Measurements from ENCODE around the gene EIF5AL1. TPM values are rescaled to one million over a fixed set of nuclear protein-coding genes. Genes with fewer than 3 reads are reported as not detected.

Gene EIF5AL1
- total and polyA plus RNA-seq, 2 of the 8 experiments (the other 6 are each of a cell fraction or from before 2014, with no cell fraction given) = 1.7 to 2.2 TPM

GRCh38 chr10:79468015-79468560 lies 44.2 kb upstream of the EIF5AL1 start:
- H3K4me2 ChIP-seq (ENCODE audit: insufficient read depth in 1 of 2, low read depth in 2 of 2, low read length in 2 of 2) = no peak overlapping the region
- no peak overlapping the region for H3K56ac ChIP-seq (replicated peaks; ENCODE audit: insufficient read length, low read depth, low read length)
- no peak for FAIRE-seq
- H2AFZ ChIP-seq (ENCODE audit: low read length) = 0 out of 2 replicates have a peak overlapping the region, but pooled peaks have one; percentile 24
- no peak overlapping the region for H4K8ac ChIP-seq (ENCODE audit: extremely low read depth, insufficient read depth, low read length)
- H2BK12ac ChIP-seq (ENCODE audit: low read depth, low read length) = no peak overlapping the region
- no peaks in the 10 kb centered on the region for H3K23me2 ChIP-seq (ENCODE audit: low read depth, low read length)
- no peak overlapping the region for H2BK5ac ChIP-seq (ENCODE audit: low read depth, low read length)
- H3K18ac ChIP-seq (ENCODE audit: extremely low read depth, low read length) = no peak overlapping the region
- H3K4me1 ChIP-seq (replicated peaks in 1 of 4; ENCODE audit: control insufficient read depth in 3 of 4, insufficient read depth in 4 of 4, low read length in 3 of 4) = peaks cover 0 to 2% (median 0%) of the 10 kb centered on the region in 4 experiments; a peak in 1 of 7 replicates
- no peak overlapping the region for H2BK15ac ChIP-seq (ENCODE audit: low read length)
- no peak overlapping the region for H4K5ac ChIP-seq (ENCODE audit: insufficient read length, low read depth, low read length)
- no peak overlapping the region for H3K9ac ChIP-seq (replicated peaks in 1 of 4; ENCODE audit: extremely low read depth in 1 of 4, low read depth in 3 of 4, low read length in 3 of 4)
- H3K4ac ChIP-seq (replicated peaks; ENCODE audit: insufficient read length, low read depth, low read length) = no peak overlapping the region
- H4K20me1 ChIP-seq (replicated peaks in 1 of 2; ENCODE audit: control insufficient read depth in 1 of 2, insufficient read depth in 2 of 2, low read length in 2 of 2) = no peaks in the 10 kb centered on the region
- no peak overlapping the region for H2AK5ac ChIP-seq (ENCODE audit: low read depth, low read length)
- no peak for DNase-seq (ENCODE audit: low read depth in 1 of 2, low spot score in 2 of 2)
- WGBS, 2 experiments (ENCODE audit: extremely low coverage in 1 of 2, insufficient coverage in 1 of 2, insufficient read length in 1 of 2, insufficient replicate concordance in 2 of 2, low coverage in 1 of 2, low lambda C conversion rate in 2 of 2, missing lambda C conversion rate in 1 of 2) = 79% methylated on average over 3 of the region's 3 CpGs; no CpG with 5 or more reads in 1 of the 2 experiments
- no peak overlapping the region for H3K27ac ChIP-seq (ENCODE audit: low read depth, low read length)
- H3K79me2 ChIP-seq (ENCODE audit: control insufficient read depth in 1 of 2, insufficient read depth in 2 of 2, low read length in 2 of 2) = no peaks in the 10 kb centered on the region
- no peak overlapping the region for H2BK120ac ChIP-seq (replicated peaks; ENCODE audit: low read depth, low read length)
- no peak overlapping the region for H4K91ac ChIP-seq (replicated peaks; ENCODE audit: insufficient read length, low read length)
- H3K79me1 ChIP-seq (ENCODE audit: low read depth, low read length) = no peaks in the 10 kb centered on the region
- no peaks in the 10 kb centered on the region for H3K36me3 ChIP-seq (ENCODE audit: control insufficient read depth in 2 of 4, insufficient read depth in 4 of 4, low read length in 3 of 4)
- no peaks in the 10 kb centered on the region for H3K27me3 ChIP-seq (replicated peaks in 1 of 4; ENCODE audit: control insufficient read depth in 3 of 4, extremely low read depth in 1 of 4, insufficient read depth in 3 of 4, low read length in 3 of 4)
- H3K14ac ChIP-seq (ENCODE audit: insufficient read length) = no peak overlapping the region
- no peak overlapping the region for H2BK20ac ChIP-seq (ENCODE audit: low read length)
- POLR2A ChIA-PET (ENCODE audit: partially characterized antibody) = no interaction called here
- no peaks in the 10 kb centered on the region for H3K9me3 ChIP-seq (ENCODE audit: insufficient read depth in 2 of 2, low read depth in 1 of 2, low read length in 1 of 2)
- CTCF ChIA-PET (ENCODE audit: partially characterized antibody) = interaction anchor here (0.6 to 8.0 kb wide), 39 partner anchors 8 to 573 kb away, joined by 3 to 101 read pairs (median 7); partner anchors contain the start of gene ZCCHC24
- H3K4me3 ChIP-seq (ENCODE audit: extremely low read depth in 1 of 4, insufficient read depth in 2 of 4, low read depth in 3 of 4, low read length in 4 of 4) = no peak overlapping the region
- H3K23ac ChIP-seq (ENCODE audit: insufficient read length) = no peak overlapping the region
- TF ChIP-seq JUN (IDR thresholded peaks at IDR 0.05; ENCODE audit: low read depth, low read length) = no peak
- no peak for TF ChIP-seq CTCF (IDR thresholded peaks at IDR 0.05; ENCODE audit: control extremely low read depth in 1 of 3, insufficient read depth in 1 of 3, low read depth in 1 of 3, low read length in 3 of 3)
- no peak for TF ChIP-seq PHF8 (conservative IDR thresholded peaks at IDR 0.05; ENCODE audit: low read depth, low read length)
- no peak for TF ChIP-seq SIX5 (IDR thresholded peaks at IDR 0.05; ENCODE audit: low read depth, low read length)
- TF ChIP-seq POLR2A (IDR thresholded peaks at IDR 0.05; ENCODE audit: control extremely low read depth in 1 of 2, low read depth in 2 of 2, low read length in 2 of 2) = no peak
- no peak for TF ChIP-seq USF2 (IDR thresholded peaks at IDR 0.05; ENCODE audit: low read length)
- no peak for TF ChIP-seq CBX5 (IDR thresholded peaks at IDR 0.05; ENCODE audit: low read depth, low read length)
- no peak for TF ChIP-seq ZNF274 (IDR thresholded peaks at IDR 0.05; ENCODE audit: borderline replicate concordance, extremely low read depth, low read length)
- no peak for TF ChIP-seq SIRT6 (IDR thresholded peaks at IDR 0.05; ENCODE audit: low read length)
- TF ChIP-seq JUND (IDR thresholded peaks at IDR 0.05; ENCODE audit: low read length) = no peak
- no peak for TF ChIP-seq POLR2AphosphoS5 (IDR thresholded peaks at IDR 0.05; ENCODE audit: low read depth, low read length)
